Cerebellar cortex (tissue), 1 donor: ENCODE data around the gene ZNF891.

Experiments
- DNase-seq: peaks from one replicate; pipeline ENCODE4 v3.0.0-alpha.2; 2015; ENCODE audit warnings: low spot score

ZNF891 gene

DNA sequence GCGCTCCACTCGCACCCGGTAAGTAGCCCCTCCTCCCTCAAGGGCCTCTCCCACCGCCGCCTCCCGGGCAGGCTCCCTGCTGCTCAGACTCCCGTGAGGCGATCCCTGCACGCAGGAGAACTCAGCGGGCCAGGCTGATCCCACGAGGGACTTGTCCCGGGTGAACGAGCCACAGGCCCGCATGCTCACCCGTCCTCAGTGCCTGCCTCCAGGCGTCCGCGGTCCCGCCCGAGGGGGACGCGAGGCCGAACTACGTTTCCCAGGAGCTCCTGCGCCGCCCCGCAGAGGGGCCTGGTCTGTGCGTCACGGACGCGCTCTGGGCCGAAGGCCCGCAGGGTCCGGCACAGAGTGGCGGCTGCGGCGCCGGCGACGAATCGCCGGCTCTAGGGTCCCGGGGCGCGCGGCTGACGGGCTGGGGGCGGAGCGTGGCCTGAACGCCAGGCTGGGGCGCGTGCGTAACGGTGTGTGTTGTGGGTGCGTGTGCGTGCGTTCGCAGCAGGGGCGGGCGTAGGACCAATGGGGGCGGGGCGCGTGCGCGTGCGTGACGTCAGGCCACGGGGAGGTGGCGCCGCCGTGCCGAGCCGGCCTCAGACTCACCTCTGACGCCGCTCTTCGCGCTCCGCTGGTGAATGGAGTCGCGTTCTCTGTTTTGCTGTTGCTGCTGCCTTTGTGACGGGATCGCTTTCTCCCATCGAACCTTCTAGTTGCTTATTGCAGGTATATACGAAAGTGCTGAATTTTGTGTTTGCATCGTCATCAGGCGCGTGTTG is at the start of gene ZNF891, which contains the start of gene ZNF10:
Gene ZNF891, minus strand, starts transcription at position 237 of the 770 bp plus-strand sequence. CDS start 8,356 bp downstream, outside the sequence.
Gene ZNF10, plus strand, starts transcription at position 590 of the 770 bp plus-strand sequence. CDS start 13,866 bp downstream, outside the sequence.
- DNase-seq = peak; percentile 92

DNA sequence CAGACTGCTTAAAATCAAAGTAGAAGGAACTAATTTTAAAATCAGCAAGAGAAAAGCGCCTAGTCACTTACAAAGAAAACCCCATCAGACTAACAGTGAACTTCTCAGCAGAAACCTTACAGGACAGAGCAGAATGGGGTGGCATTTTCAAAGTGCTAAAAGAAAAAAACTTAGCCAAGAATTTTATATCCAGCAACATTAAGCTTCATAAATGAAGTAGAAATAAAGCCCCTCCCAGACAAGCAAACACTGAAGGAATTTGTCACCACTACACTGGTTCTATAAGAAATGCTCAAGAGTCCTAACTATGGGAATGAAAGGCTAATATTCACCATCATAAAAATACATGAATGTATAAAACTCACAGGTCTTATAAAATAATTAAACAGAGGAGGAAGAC is 44.8 kb upstream of the ZNF891 start:
- DNase-seq = no peak

DNA sequence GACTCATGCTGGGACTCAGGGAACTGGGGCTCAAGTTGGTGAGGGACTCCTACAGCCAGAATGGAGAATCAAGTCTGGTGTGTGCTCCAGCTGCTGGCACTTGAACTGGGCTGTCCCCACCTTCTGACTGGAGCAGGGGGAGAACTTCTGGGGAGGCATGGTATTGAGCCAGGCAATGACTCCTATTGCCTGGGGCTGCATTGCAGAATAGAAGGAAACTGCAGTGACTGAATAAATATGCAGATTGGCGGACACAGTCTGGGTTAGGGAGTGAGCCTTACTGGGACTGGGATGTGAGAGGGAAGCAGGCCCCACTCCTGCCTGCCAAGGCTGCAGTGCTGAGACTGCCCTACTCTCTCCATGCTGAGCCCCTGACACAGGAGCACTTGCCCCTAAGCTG is 42.4 kb upstream of the ZNF891 start:
- DNase-seq = no peak

DNA sequence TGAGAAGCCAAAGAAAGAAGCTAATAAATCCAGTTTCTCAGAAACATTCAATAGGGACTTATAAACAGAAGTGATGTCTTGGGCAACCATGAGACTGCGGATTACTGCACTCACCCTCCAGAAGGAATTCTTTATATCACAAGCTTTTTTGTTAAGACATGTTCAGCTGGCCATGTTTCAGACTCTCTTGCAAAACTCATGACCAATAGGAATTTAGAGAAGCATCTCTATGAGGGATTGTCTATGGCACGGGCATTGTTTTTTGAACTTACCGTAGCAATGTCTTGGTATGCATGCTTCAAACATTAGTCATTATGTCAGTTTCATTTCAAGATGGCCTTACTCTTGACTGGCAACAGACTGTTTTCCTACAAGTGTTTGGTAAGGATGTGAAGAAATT is 35.7 kb upstream of the ZNF891 start:
- DNase-seq = no peak

DNA sequence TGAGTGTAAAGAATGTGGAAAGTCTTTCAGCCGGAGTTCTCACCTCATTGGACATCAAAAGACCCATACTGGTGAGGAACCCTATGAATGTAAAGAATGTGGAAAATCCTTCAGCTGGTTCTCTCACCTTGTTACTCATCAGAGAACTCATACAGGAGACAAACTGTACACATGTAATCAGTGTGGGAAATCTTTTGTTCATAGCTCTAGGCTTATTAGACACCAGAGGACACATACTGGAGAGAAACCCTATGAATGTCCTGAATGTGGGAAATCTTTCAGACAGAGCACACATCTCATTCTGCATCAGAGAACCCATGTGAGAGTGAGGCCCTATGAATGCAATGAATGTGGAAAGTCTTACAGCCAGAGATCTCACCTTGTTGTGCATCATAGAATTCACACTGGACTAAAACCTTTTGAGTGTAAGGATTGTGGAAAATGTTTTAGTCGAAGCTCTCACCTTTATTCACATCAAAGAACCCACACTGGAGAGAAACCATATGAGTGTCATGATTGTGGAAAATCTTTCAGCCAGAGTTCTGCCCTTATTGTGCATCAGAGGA is 26.1 kb upstream of the ZNF891 start:
- no peak for DNase-seq

DNA sequence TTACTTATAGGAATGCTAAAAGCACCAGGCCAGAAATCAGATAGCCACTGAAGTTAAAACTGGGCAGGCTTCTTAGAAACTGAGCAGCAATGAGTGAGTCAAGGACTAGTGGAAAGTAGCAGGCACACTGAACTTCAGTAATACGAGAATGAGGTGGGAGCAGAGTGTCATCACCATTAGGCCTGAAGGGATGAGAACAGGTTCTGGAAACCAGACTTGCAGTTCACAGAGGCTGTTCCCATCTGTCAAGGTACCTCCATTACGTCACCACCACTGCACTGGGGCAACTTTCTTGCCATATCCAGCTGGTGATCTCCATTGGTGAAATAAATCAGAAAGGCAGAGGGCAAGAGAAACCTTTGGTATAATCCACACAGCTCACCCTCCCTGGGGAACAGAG is 15.9 kb upstream of the ZNF891 start:
- DNase-seq = no peak

DNA sequence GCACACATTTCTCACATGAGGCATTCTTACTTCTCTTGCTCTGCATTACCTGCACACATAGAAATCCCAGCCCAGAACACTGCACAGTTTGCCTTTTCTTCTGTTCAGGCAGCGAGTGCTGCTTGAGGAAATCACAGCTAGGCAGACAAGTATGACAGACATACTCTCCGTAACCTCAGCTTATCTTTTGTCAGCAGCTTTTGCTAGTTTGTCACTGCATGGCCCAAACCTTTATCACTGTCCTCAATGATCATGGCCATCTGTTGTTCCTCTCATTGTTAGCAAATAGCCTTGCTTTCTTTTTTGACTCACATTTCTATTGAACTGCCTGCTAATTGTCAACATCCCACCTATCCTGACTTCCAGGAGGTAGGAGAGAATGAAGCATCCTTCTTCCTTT is 5.7 kb upstream of the ZNF891 start:
- DNase-seq = no peak

DNA sequence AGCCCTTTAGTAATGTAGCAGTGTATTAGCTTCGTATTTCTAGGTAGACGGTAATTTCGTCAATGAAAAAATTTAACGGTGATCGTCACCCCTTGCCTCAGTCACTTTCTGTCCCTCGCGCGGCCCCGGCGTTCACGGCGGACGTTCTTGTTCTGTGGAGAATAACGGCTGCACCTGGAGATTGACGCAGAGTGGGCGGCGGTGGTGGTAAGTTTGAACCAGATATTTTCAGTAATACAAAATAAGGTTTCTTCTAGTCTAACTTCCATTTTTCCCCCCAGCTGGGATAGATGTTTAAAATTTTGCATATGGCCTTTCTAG is 694 bp upstream of the ZNF891 start:
- DNase-seq = no peak

DNA sequence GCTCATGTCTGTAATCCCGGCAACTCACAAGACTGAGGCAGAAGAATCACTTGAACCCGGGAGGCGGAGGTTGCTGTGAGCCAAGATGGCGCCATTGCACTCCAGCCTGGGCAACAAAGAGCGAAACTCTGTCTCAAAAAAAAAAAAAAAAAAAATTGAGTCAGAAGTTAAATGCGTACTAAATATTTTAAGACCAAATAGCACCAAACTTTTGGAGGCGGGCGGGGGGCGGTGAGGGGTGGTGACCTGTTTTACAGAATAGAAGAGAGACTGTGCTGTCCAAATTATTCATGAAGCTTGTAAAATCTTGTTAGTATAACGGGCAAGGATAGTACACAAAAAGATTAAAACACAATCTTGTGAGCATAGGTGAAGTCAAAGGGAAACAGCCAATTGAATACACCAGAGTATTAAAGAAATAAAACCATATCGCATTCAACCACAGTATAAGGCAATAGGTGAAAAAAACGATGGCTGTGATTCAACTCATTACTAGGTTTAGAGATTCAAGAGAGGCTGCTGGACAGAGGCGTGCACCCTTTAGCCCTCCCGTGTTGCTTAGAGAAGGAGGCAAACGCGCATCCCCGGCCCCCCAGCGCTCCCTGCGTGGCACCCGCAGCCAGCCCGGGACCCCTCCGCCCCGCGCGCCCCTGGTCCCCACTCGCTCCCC is 571 bp downstream of the ZNF891 start:
- no peak for DNase-seq

DNA sequence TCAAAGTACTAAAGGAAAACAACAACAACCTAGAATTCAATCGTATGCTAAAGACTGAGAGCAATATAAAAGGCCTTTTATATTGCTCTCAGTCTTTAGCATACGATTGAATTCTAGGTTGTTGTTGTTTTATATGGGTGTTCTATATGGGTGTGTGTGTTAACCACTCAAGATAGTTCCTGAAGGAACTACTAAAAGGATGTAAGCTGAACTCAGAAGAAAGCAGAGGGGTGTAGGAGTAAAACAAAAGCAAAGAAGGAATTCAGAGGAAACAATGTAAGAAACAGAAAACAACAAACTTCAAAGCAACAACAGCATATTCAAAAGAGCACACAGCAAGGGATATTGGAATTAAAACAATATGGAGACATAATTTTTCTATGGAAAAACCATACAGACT is 5.4 kb downstream of the ZNF891 start:
- no peak for DNase-seq

DNA sequence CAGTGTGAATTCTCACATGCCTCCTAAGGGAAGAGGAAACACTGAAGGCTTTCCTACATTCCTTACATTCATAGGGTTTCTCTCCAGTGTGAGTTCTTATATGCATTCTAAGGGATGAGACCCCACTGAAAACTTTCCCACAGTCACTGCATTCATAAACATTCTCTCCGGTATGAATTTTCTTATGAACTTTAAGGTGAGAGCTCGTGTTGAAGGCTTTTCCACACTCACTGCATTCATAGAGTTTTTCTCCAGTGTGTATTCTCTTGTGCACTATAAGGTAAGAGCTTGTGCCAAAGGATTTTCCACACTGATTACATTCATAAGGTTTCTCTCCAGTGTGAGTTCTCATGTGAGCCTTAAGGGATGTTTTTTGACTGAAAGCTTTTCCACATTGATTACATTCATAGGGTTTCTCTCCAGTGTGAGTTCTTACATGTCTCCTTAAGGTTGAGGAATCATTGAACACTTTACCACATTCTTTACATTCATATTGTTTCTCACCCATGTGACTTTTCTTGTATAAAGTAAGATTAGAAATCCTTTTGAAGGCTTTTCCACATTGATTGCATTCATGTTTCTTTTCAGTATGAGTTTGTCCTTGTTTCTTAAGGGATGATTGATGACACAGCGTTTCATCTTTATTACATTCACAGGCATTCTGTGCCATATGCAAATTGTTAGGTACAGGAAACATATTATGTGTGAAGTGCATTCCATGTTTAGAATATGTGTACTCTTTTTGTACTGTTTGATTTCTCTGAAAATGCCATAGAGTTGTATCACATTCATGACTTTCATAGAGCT is 9.5 kb downstream of the ZNF891 start:
- DNase-seq = no peak

DNA sequence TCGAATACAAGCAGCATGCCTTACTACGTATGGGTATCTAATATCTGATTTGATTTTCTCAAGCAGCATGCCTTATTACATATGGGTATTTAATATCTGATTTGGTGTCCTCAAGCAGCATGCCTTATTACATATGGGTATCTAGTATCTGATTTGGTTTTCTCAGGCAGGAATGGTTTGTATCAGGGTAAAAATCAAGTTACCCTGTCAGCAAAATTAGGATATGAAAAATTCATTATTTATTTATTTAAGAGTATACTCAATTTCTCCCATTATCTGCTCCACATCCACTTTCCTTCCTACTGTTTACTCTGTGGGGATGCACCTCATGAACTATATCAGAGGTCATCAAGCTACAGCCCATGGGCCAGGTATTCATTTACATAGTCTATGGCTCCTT is 21.9 kb downstream of the ZNF891 start:
- no peak for DNase-seq

DNA sequence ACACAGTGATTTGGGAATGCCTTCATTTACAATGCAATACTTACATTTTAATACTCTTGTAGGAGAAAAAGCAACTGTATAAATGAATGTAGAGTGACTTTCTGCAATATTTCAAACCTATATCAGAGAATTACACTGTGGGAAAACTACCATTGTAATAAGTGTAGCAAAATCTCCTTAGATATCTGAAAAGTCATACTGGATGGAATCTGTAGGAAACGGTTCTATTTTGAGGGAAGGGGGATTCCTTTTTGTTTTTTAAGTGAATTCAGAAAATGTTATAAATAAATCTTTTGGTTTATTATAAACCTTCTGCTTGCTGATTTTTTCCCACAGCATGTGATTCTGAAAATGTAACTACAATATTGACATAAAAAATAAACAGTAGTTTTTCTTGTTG is 23.0 kb downstream of the ZNF891 start:
- no peak for DNase-seq

DNA sequence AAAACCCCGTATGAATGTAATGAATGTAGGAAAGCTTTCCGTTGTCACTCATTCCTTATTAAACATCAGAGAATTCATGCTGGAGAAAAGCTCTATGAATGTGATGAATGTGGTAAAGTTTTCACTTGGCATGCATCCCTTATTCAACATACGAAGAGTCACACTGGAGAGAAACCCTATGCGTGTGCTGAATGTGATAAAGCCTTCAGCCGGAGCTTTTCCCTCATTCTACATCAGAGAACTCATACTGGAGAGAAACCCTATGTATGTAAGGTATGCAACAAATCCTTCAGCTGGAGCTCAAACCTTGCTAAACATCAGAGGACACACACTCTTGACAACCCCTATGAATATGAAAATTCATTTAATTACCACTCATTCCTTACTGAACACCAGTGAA is 23.8 kb downstream of the ZNF891 start:
- DNase-seq = no peak

DNA sequence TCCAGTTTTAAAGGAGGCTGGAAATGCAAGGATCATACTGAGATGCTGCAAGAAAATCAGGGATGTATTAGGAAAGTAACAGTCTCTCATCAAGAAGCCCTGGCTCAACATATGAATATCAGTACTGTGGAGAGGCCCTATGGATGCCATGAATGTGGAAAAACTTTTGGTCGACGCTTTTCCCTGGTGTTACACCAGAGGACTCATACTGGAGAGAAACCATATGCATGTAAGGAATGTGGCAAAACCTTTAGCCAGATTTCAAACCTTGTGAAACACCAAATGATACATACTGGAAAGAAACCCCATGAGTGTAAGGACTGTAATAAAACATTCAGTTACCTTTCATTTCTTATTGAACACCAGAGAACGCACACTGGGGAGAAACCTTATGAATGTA is 24.5 kb downstream of the ZNF891 start:
- DNase-seq = no peak

DNA sequence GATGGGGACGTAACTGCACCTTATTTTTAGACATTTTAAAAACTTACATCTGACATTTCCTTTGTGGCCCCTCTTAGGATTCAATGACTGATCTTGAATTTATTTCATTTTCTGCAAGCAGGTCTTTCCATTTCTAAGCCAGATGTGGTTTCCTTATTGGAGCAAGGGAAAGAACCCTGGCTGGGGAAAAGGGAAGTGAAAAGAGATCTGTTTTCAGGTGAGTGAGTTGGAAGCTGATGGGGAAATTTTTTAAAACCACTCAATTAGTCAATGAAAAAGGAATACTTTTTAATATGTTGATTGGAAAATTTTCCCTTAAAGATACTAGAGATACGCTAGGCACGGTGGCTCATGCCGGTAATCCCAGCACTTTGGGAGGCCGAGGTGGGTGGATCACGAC is 46.7 kb downstream of the ZNF891 start:
- DNase-seq = no peak

DNA sequence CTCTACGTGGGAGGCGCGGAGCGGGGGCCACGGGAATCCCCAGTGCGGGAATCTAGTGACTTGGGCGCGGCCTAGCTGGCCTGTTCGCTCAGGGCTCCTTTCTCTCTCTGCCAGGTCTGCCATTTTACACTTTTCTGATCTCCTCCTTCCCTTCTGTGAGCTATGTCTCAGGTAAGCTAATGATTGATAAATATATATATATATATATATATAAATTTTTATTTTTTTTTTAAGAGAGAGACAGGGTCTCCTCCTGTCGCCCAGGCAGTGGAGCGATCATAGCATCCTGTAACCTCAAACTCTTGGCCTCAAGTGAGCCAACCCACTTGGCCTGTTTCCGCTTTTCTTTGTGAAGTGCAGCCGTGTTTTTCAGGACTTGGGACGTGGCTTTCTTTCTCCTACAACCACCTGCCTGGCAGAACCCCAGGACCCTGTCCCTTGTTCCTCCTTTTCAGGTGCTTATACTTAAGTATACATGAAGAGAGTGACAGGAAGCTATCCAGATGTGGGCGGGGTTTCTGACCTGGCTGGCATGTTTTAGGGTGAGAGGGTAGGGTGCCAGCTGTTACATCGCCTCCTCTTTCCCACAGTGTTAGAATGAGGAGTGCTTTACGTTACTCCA is 48.8 kb downstream of the ZNF891 start:
- DNase-seq = no peak

DNA sequence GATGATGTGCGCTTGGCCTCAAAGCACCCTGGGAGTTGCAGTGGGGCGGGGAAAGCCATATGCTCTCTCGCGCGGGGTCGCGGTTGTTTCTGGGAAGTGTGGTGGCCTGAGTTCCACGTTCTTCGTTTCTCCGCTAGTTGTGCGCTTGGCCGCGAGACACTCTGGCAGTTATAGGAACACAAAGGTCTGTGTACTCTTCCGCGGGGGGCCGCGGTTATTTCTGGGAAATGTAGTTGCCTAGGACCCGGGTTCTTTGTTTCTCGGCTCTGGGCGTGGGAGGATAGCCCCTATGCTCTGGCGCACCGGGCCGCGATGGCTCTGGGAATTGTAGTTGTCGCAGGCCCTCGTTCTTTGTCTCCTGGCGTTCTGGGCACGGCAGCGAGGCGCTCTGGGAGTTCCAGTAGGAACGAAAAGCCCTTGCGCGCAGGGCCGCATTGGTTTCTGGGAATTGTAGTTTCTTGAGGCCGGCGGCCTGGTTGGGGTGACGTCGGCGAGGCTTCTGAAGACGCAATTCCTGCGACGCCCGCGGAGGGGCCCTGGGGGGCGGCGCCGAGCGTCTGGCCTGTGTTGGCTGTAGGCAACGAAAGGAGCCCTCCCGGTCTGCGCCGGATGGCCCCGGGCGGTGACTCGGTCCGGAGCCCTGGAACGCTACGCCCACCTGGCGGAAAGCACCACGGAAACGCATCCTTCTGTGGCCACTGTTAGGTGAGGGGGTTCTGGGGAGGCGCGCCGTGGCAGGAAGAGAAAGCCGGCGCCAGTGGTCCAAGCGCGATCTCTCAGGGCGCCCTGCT is 49.5 kb downstream of the ZNF891 start, which contains the start of gene ZNF140:
Gene ZNF140, plus strand, starts transcription at position 556 of the 791 bp plus-strand sequence. CDS start 398 bp downstream, outside the sequence.
- peak; percentile 98 for DNase-seq

DNA sequence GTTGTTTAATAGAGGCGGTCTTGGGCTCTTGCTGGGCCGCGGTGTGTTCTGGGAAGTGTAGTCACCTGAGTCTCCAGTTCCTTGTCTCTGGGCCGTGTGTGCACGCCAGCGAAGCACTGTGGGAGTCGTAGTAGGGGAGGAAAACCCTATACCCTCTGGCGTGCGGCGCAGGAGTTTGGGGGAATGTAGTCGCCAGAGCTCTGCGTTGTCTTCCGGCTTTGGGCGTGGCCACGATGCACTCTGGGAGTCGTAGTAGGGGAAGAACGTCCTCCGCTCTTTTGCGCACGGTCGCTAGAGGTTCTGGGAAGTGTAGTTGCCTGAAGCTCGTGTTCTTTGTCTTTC is 50.1 kb downstream of the ZNF891 start:
- DNase-seq = peak; percentile 99

DNA sequence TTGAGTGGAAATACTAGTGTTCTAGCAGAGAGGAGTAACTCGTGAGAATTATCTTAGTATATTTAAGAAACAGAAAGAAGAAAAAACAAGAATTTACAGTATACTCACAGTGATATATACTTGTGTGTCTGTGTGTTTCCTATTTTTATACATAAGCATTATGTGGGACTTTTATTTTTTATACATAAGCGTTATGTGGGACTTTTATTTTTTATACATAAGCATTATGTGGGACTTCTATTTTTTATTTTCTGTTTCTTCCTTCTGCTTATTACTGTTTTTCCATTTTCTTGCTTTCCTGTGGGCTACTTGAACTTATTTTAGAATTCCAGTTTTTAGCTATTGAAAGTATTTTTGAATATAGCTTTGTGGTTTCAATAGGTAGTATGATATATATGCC is 56.2 kb downstream of the ZNF891 start:
- no peak for DNase-seq

DNA sequence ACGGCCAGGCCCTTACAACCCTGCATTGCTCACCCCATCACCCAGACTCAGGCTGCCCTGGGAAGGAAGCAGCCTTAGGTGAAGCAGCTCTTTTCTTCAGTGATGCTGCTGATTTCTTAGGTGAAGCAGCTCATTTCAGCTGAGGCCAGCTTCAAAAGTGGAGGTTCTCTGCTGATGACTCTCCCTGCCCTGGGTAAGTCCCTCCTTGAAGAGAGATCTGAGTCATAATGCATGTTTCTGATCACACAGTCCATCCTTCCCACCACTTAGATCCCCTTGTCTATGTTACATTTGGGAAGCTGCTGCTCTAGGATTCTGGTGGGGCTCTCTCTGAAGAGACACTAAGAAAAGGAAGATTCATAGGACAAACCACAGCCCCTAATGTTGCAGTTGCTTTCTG is 66.5 kb downstream of the ZNF891 start:
- DNase-seq = no peak
